OCI-LY1 (cell line): ENCODE results near the gene CD22.

Experiments used
- H2AFZ ChIP-seq: fragments of 200-600 bp; sonication (generic), shearing (Covaris generic); 2 replicates; pipeline ENCODE4 v1.6.0; 2014; ENCODE audit warnings: antibody characterized with exemption, mild to moderate bottlenecking, low read length
- H3F3A ChIP-seq: fragments of 200-600 bp; sonication (generic), shearing (Covaris generic); 2 replicates; pipeline ENCODE4 v1.6.0; 2014; ENCODE audit warnings: mild to moderate bottlenecking, antibody characterized with exemption, low read length, moderate library complexity; ENCODE audit not compliant: insufficient read depth
- H3K27ac ChIP-seq: fragments of 200-600 bp; sonication (generic); 2 replicates; pipeline ENCODE4 v1.5.1; 2014; ENCODE audit warnings: low read length, mixed run types, mild to moderate bottlenecking, low read depth; ENCODE audit not compliant: poor library complexity, severe bottlenecking
- H3K27me3 ChIP-seq: fragments of 200-600 bp; sonication (generic); 2 replicates; pipeline ENCODE4 v1.6.0; 2014; ENCODE audit warnings: antibody characterized with exemption, mild to moderate bottlenecking, low read length, moderate library complexity; ENCODE audit not compliant: insufficient read depth
- H3K36me3 ChIP-seq: fragments of 200-600 bp; sonication (generic); 2 replicates; pipeline ENCODE4 v1.6.1; 2014; ENCODE audit warnings: mild to moderate bottlenecking, antibody characterized with exemption, low read length, moderate library complexity, mixed read lengths; ENCODE audit not compliant: insufficient read depth
- H3K4me1 ChIP-seq: fragments of 200-600 bp; sonication (generic); 2 replicates; pipeline ENCODE4 v1.5.1; 2014; ENCODE audit warnings: mild to moderate bottlenecking, low read length, moderate library complexity; ENCODE audit not compliant: insufficient read depth, severe bottlenecking
- H3K4me2 ChIP-seq: fragments of 200-600 bp; sonication (generic), shearing (Covaris generic); 2 replicates; pipeline ENCODE4 v1.6.1; 2014; ENCODE audit warnings: low read length
- H3K4me3 ChIP-seq: fragments of 200-600 bp; sonication (generic); 2 replicates; pipeline ENCODE4 v1.5.1; 2014; ENCODE audit warnings: low read length, low read depth, mild to moderate bottlenecking, mixed read lengths; ENCODE audit not compliant: poor library complexity, severe bottlenecking
- H3K79me2 ChIP-seq: fragments of 200-600 bp; shearing (Covaris generic); 2 replicates; pipeline ENCODE4 v1.6.1; 2016; ENCODE audit warnings: mixed run types, low read length, mixed read lengths; ENCODE audit not compliant: insufficient read depth
- H3K9ac ChIP-seq: fragments of 200-600 bp; sonication (generic), shearing (Covaris generic); 2 replicates; pipeline ENCODE4 v1.6.1; 2014; ENCODE audit warnings: mild to moderate bottlenecking, low read length, mixed read lengths
- H3K9me2 ChIP-seq: fragments of 200-600 bp; sonication (generic), shearing (Covaris generic); 2 replicates; pipeline ENCODE4 v1.6.1; 2014; ENCODE audit warnings: low read depth, mild to moderate bottlenecking, low read length, mixed read lengths
- H3K9me3 ChIP-seq: fragments of 200-600 bp; shearing (Covaris generic); 2 replicates; pipeline ENCODE4 v1.6.1; 2014; ENCODE audit warnings: low read length, mixed read lengths
- H4K20me1 ChIP-seq: fragments of 200-600 bp; sonication (generic), shearing (Covaris generic); 2 replicates; pipeline ENCODE4 v1.6.0; 2016; ENCODE audit warnings: mild to moderate bottlenecking, low read length; ENCODE audit not compliant: insufficient read depth
- CTCF ChIP-seq: fragments of 200-600 bp; sonication (generic), shearing (Covaris generic); IDR thresholded peaks from 2 replicates; pipeline ENCODE4 v1.5.1; 2017; ENCODE audit warnings: mild to moderate bottlenecking, antibody characterized with exemption, low read length, moderate library complexity, mixed read lengths
- EZH2 ChIP-seq: fragments of 200-600 bp; sonication (generic), shearing (Covaris generic); IDR thresholded peaks from 2 replicates; pipeline ENCODE4 v1.8.0; 2017; ENCODE audit warnings: borderline replicate concordance, mixed run types, mild to moderate bottlenecking, antibody characterized with exemption, low read length, moderate library complexity, mixed read lengths

The CD22 gene

GRCh38 chr19:35301961-35302360, 27.0 kb upstream of the CD22 start:
- peaks cover 4% of the 10 kb centered on the region for H3K4me1 ChIP-seq
- H2AFZ ChIP-seq, result no peak overlapping the region
- H3K36me3 ChIP-seq, result no peaks in the 10 kb centered on the region
- no peaks in the 10 kb centered on the region for H3K9me3 ChIP-seq
- TF ChIP-seq EZH2, result no peak
- TF ChIP-seq CTCF, result no peak
- H4K20me1 ChIP-seq, result no peaks in the 10 kb centered on the region
- H3K4me3 ChIP-seq, result no peak overlapping the region
- H3K9me2 ChIP-seq, result no peaks in the 10 kb centered on the region
- H3K4me2 ChIP-seq, result no peak overlapping the region
- H3K27ac ChIP-seq, result no peak overlapping the region
- no peak overlapping the region for H3K9ac ChIP-seq
- H3K79me2 ChIP-seq, result no peaks in the 10 kb centered on the region
- no peaks in the 10 kb centered on the region for H3K27me3 ChIP-seq
- H3F3A ChIP-seq, result peaks cover 3% of the 10 kb centered on the region; the same call in 1 of the 2 replicates

GRCh38 chr19:35302446-35302845, 26.5 kb upstream of the CD22 start:
- Histone ChIP-seq H3K36me3 (no peaks in the 10 kb centered on the region), H3K9me2 (no peaks in the 10 kb centered on the region), H3K4me3 (no peak overlapping the region), H2AFZ (no peak overlapping the region), H3K9ac (no peak overlapping the region), H4K20me1 (no peaks in the 10 kb centered on the region), H3F3A (peaks cover 3% of the 10 kb centered on the region; the same call in 1 of the 2 replicates), H3K79me2 (no peaks in the 10 kb centered on the region), H3K4me2 (no peak overlapping the region), H3K4me1 (peaks cover 7% of the 10 kb centered on the region), H3K9me3 (no peaks in the 10 kb centered on the region), H3K27me3 (no peaks in the 10 kb centered on the region), H3K27ac (no peak overlapping the region)
- TF ChIP-seq EZH2 (no peak), CTCF (no peak)

GRCh38 chr19:35303357-35303915, 25.6 kb upstream of the CD22 start:
- Histone ChIP-seq H3K9ac (no peak overlapping the region), H3K79me2 (no peaks in the 10 kb centered on the region), H3K4me1 (peaks cover 14% of the 10 kb centered on the region), H3K36me3 (no peaks in the 10 kb centered on the region), H3F3A (no peaks in the 10 kb centered on the region), H2AFZ (no peak overlapping the region), H3K9me2 (no peaks in the 10 kb centered on the region), H3K27ac (no peak overlapping the region), H4K20me1 (no peaks in the 10 kb centered on the region), H3K4me2 (no peak overlapping the region), H3K4me3 (no peak overlapping the region), H3K9me3 (no peaks in the 10 kb centered on the region), H3K27me3 (no peaks in the 10 kb centered on the region)
- TF ChIP-seq EZH2 (no peak), CTCF (no peak)
